ENCODE measurements around the gene KLF11.

Gene KLF11

GRCh38 chr2:10059552-10060335 is 16.4 kb downstream of the KLF11 start:
- 0 out of 2 replicates have a peak, but pooled peaks cover 2% of the 10 kb centered on the region for H3K36me3 ChIP-seq (ENCODE audit: insufficient read depth, low read length)
- H3K4me3 ChIP-seq (ENCODE audit: low read length): no peak overlapping the region
- no peaks in the 10 kb centered on the region for H3K27me3 ChIP-seq (ENCODE audit: insufficient read depth, low read length)
- H3K27ac ChIP-seq (ENCODE audit: low read depth, low read length): no peak overlapping the region
- 95% methylated on average over 20 of the region's 20 CpGs for WGBS
- no peaks in the 10 kb centered on the region for H3K9me3 ChIP-seq (ENCODE audit: insufficient read depth, low read depth, low read length)
- no peak overlapping the region for H3K9ac ChIP-seq (ENCODE audit: low read depth, low read length)
- peaks cover 12% of the 10 kb centered on the region for H3K4me1 ChIP-seq (ENCODE audit: insufficient read depth, low read length)

GRCh38 chr2:10061221-10061925 is 18.0 kb downstream of the KLF11 start:
- Histone ChIP-seq H3K9ac (ENCODE audit: low read depth, low read length) (no peak overlapping the region), H3K4me3 (ENCODE audit: low read length) (no peak overlapping the region), H3K4me1 (ENCODE audit: insufficient read depth, low read length) (peaks cover 19% of the 10 kb centered on the region), H3K36me3 (ENCODE audit: insufficient read depth, low read length) (no peaks in the 10 kb centered on the region), H3K27me3 (ENCODE audit: insufficient read depth, low read length) (no peaks in the 10 kb centered on the region), H3K27ac (ENCODE audit: low read depth, low read length) (no peak overlapping the region), H3K9me3 (ENCODE audit: insufficient read depth, low read depth, low read length) (no peaks in the 10 kb centered on the region)
- WGBS: 95% methylated on average over 8 of the region's 9 CpGs

- Histone ChIP-seq H3K4me3 (ENCODE audit: low read length) (no peak overlapping the region), H3K4me1 (ENCODE audit: insufficient read depth, low read length) (peaks cover 10% of the 10 kb centered on the region), H3K36me3 (ENCODE audit: insufficient read depth, low read length) (no peaks in the 10 kb centered on the region), H3K9me3 (ENCODE audit: insufficient read depth, low read depth, low read length) (peaks cover 4% of the 10 kb centered on the region; the same call in 1 of the 2 replicates), H3K27ac (ENCODE audit: low read depth, low read length) (no peak overlapping the region), H3K27me3 (ENCODE audit: insufficient read depth, low read length) (no peaks in the 10 kb centered on the region), H3K9ac (ENCODE audit: low read depth, low read length) (no peak overlapping the region)
- 91% methylated on average over 10 of the region's 10 CpGs for WGBS
These were observed 19.6 kb downstream of the KLF11 start for GRCh38 chr2:10062931-10063365.

- Histone ChIP-seq H3K9ac (ENCODE audit: low read depth, low read length) (no peak overlapping the region), H3K9me3 (ENCODE audit: insufficient read depth, low read depth, low read length) (peaks cover 6% of the 10 kb centered on the region; the same call in 1 of the 2 replicates), H3K27ac (ENCODE audit: low read depth, low read length) (no peak overlapping the region), H3K4me3 (ENCODE audit: low read length) (no peak overlapping the region), H3K27me3 (ENCODE audit: insufficient read depth, low read length) (no peaks in the 10 kb centered on the region), H3K36me3 (ENCODE audit: insufficient read depth, low read length) (no peaks in the 10 kb centered on the region), H3K4me1 (ENCODE audit: insufficient read depth, low read length) (peaks cover 8% of the 10 kb centered on the region; the same call in 1 of the 2 replicates)
- WGBS: 95% methylated on average over 9 of the region's 9 CpGs
These were observed 20.2 kb downstream of the KLF11 start for GRCh38 chr2:10063566-10063965.

GRCh38 chr2:10064932-10065772 is 21.8 kb downstream of the KLF11 start:
- Histone ChIP-seq H3K27me3 (ENCODE audit: insufficient read depth, low read length) (no peaks in the 10 kb centered on the region), H3K4me3 (ENCODE audit: low read length) (no peak overlapping the region), H3K9me3 (ENCODE audit: insufficient read depth, low read depth, low read length) (peaks cover 6% of the 10 kb centered on the region; the same call in 1 of the 2 replicates), H3K27ac (ENCODE audit: low read depth, low read length) (no peak overlapping the region), H3K4me1 (ENCODE audit: insufficient read depth, low read length) (peaks cover 8% of the 10 kb centered on the region; the same call in 1 of the 2 replicates), H3K36me3 (ENCODE audit: insufficient read depth, low read length) (no peaks in the 10 kb centered on the region), H3K9ac (ENCODE audit: low read depth, low read length) (no peak overlapping the region; the same call in 1 of the 2 replicates)
- 50% methylated on average over 18 of the region's 18 CpGs for WGBS

GRCh38 chr2:10065773-10066055 is 22.4 kb downstream of the KLF11 start:
- peaks cover 6% of the 10 kb centered on the region; the same call in 1 of the 2 replicates for H3K9me3 ChIP-seq (ENCODE audit: insufficient read depth, low read depth, low read length)
- WGBS: 87% methylated on average over 6 of the region's 6 CpGs
- H3K27ac ChIP-seq (ENCODE audit: low read depth, low read length): no peak overlapping the region
- no peaks in the 10 kb centered on the region for H3K27me3 ChIP-seq (ENCODE audit: insufficient read depth, low read length)
- H3K4me1 ChIP-seq (ENCODE audit: insufficient read depth, low read length): peaks cover 8% of the 10 kb centered on the region; the same call in 1 of the 2 replicates
- H3K4me3 ChIP-seq (ENCODE audit: low read length): no peak overlapping the region
- H3K36me3 ChIP-seq (ENCODE audit: insufficient read depth, low read length): no peaks in the 10 kb centered on the region
- H3K9ac ChIP-seq (ENCODE audit: low read depth, low read length): no peak overlapping the region

- H3K9me3 ChIP-seq (ENCODE audit: insufficient read depth, low read depth, low read length): peaks cover 6% of the 10 kb centered on the region; the same call in 1 of the 2 replicates
- peaks cover 8% of the 10 kb centered on the region; the same call in 1 of the 2 replicates for H3K4me1 ChIP-seq (ENCODE audit: insufficient read depth, low read length)
- no peak overlapping the region for H3K4me3 ChIP-seq (ENCODE audit: low read length)
- no peak overlapping the region for H3K27ac ChIP-seq (ENCODE audit: low read depth, low read length)
- no peaks in the 10 kb centered on the region for H3K27me3 ChIP-seq (ENCODE audit: insufficient read depth, low read length)
- no peaks in the 10 kb centered on the region for H3K36me3 ChIP-seq (ENCODE audit: insufficient read depth, low read length)
- WGBS: 44% methylated on average over 2 of the region's 2 CpGs
- no peak overlapping the region for H3K9ac ChIP-seq (ENCODE audit: low read depth, low read length)
These were observed 24.0 kb downstream of the KLF11 start for GRCh38 chr2:10067330-10067729.

GRCh38 chr2:10067881-10068280 is 24.5 kb downstream of the KLF11 start:
- Histone ChIP-seq H3K4me1 (ENCODE audit: insufficient read depth, low read length) (peaks cover 8% of the 10 kb centered on the region; the same call in 1 of the 2 replicates), H3K9ac (ENCODE audit: low read depth, low read length) (no peak overlapping the region), H3K27me3 (ENCODE audit: insufficient read depth, low read length) (no peaks in the 10 kb centered on the region), H3K4me3 (ENCODE audit: low read length) (no peak overlapping the region), H3K27ac (ENCODE audit: low read depth, low read length) (no peak overlapping the region), H3K9me3 (ENCODE audit: insufficient read depth, low read depth, low read length) (peaks cover 6% of the 10 kb centered on the region; the same call in 1 of the 2 replicates), H3K36me3 (ENCODE audit: insufficient read depth, low read length) (no peaks in the 10 kb centered on the region)
- 100% methylated on average over 1 of the region's 1 CpG for WGBS

- 95% methylated on average over 16 of the region's 16 CpGs for WGBS
- peaks cover 9% of the 10 kb centered on the region for H3K27me3 ChIP-seq (ENCODE audit: insufficient read depth, low read length)
- no peak overlapping the region for H3K4me3 ChIP-seq (ENCODE audit: low read length)
- H3K4me1 ChIP-seq (ENCODE audit: insufficient read depth, low read length): peaks cover 7% of the 10 kb centered on the region; the same call in 1 of the 2 replicates
- no peak overlapping the region for H3K9ac ChIP-seq (ENCODE audit: low read depth, low read length)
- H3K27ac ChIP-seq (ENCODE audit: low read depth, low read length): no peak overlapping the region
- peaks cover 6% of the 10 kb centered on the region; the same call in 1 of the 2 replicates for H3K9me3 ChIP-seq (ENCODE audit: insufficient read depth, low read depth, low read length)
- no peaks in the 10 kb centered on the region for H3K36me3 ChIP-seq (ENCODE audit: insufficient read depth, low read length)
These were observed 27.8 kb downstream of the KLF11 start for GRCh38 chr2:10071176-10071575.

- Histone ChIP-seq H3K4me1 (ENCODE audit: insufficient read depth, low read length) (peaks cover 7% of the 10 kb centered on the region; the same call in 1 of the 2 replicates), H3K9me3 (ENCODE audit: insufficient read depth, low read depth, low read length) (peaks cover 6% of the 10 kb centered on the region; the same call in 1 of the 2 replicates), H3K4me3 (ENCODE audit: low read length) (no peak overlapping the region), H3K27ac (ENCODE audit: low read depth, low read length) (no peak overlapping the region), H3K27me3 (ENCODE audit: insufficient read depth, low read length) (peaks cover 13% of the 10 kb centered on the region), H3K36me3 (ENCODE audit: insufficient read depth, low read length) (no peaks in the 10 kb centered on the region), H3K9ac (ENCODE audit: low read depth, low read length) (no peak overlapping the region)
- 90% methylated on average over 7 of the region's 7 CpGs for WGBS
These were observed 28.2 kb downstream of the KLF11 start for GRCh38 chr2:10071595-10071994.
